GM19238 (cell line): Measurements from ENCODE around the gene KIRREL3.
"Not testable (repeated sequence)": the region's sequence is repeated elsewhere in the genome, so short reads cannot be mapped to it uniquely, and the experiment has no call there.

ENCODE experiments used
- DNase-seq: peaks from one replicate; pipeline ENCODE4 v3.0.0; 2011; ENCODE audit warnings: low spot score; ENCODE audit not compliant: insufficient read length

Gene KIRREL3

GRCh38 chr11:126391970-126392632, 608.5 kb downstream of the KIRREL3 start:
- DNase-seq = no peak

GRCh38 chr11:126391286-126391954, 609.1 kb downstream of the KIRREL3 start:
- DNase-seq = no peak

DNA sequence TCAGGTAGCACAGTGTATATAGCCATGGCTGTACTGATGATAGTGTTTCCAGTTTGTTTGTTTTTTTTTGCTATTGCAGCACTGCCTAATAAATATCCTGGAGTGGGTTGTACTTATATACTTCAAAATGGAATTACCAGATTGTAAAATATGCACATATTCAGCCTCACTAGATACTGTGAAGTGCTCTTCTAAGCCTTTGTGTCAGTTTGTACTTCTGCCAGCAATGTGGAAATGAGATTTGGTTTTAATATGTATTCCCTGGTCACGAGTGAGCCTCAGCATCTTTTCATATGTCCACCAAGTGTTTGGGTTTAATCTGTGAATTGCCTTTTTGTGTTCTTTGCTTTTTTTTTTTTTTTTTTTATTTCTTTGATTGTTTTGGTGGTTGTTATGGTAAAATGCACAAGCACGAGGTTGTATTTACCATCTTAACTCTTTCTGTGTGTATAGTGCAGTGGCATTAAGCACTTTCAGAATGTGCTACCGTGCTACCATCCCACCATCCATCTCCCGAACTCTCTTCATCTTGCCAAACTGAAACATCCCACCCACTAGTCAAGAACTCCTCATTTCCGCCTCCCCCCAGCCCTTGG, 610.2 kb downstream of the KIRREL3 start:
- no peak for DNase-seq

- no peak for DNase-seq
Observed at GRCh38 chr11:126387857-126388256, 612.7 kb downstream of the KIRREL3 start.

DNA sequence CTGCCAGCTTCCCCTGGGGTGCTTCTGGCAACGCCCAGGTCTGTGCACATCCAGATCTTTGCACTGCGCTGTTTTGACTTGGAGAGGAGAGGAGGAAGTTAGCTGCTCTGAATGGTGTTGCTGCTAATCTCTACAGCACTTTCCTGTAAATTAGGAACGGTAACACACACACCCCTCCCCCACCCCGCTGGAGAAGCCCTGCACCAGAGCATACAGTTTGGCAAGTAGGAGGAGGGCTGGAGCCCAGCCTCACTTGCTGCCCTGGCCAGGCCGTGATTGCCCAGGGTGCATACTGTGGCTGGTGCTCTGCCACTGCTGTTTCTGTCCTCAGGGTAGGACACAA, 613.9 kb downstream of the KIRREL3 start:
- DNase-seq = not testable (repeated sequence)

- DNase-seq = no peak
Observed at GRCh38 chr11:126385991-126386728, 614.4 kb downstream of the KIRREL3 start.

DNA sequence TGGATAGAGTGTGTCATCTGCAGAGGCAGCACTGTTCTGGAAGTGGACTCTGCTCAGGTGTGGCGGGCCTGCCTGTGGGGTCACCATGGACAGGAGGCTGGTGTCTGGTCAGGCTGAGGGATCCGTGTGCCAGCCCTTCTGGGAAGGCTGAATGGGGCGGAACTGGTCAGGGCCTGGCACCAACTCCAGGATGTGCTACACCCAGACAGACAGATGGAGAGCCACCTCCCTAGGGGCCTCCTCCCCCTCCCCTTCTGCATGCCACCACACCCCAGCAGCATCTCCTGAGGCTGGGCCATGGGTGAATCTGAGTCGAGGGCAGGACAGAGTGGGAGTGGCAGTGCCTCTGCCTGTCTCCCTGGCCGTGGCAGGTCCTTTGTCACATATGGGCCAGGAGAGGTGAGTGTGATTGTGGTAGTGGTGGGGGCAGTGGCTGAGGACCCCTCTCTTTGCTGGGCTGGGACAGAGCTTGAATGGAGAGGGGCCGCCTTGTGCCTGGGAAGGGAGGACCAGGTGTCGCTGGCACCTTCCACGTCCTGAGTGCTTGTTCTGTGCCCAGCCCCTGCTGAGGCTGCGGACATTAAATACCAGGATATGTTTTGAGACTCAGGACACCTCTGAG, 616.0 kb downstream of the KIRREL3 start:
- DNase-seq = no peak

GRCh38 chr11:126383339-126384335, 616.9 kb downstream of the KIRREL3 start:
- DNase-seq = no peak

GRCh38 chr11:126382641-126383040, 617.9 kb downstream of the KIRREL3 start:
- not testable (repeated sequence) for DNase-seq

DNA sequence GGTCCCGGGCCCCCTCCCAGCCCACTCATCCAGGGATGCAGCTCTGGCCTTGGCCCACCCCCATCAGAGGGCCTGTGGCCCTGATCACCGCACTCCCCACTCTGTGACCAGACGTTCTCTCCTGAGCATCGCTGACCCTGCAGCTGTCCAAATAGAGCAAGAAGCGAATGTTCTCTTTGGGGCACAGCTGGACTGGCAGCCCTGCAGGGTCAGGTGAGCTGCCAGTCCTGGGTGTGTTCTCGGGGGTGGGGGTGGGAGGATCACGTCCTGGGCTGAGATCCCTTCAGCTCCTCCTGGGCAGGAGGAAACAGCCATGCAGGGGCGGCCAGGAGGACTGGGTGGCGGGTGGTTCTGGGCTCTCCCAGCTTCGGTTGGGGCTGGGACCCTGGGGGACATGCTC, 618.6 kb downstream of the KIRREL3 start:
- DNase-seq = not testable (repeated sequence)

DNA sequence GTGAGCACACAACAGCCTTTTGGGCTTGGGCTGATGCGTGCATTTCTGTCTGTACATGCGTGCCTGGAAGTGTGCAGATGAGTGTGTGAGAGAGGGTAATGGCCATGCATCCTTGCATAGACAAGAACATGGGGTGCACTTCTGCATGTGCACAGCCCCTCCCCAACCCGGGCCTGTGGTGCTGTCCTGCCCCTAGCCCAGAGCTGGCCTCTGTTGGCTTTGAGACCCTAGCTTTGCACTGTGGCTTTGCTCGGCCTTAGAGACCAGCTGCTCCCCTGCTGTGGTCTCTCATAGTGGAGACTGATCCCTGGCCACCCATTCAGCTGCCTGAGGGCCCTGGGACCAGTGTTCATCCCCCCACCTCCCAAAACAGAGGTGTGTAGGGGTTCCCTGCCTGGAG, 619.7 kb downstream of the KIRREL3 start:
- DNase-seq = no peak

DNA sequence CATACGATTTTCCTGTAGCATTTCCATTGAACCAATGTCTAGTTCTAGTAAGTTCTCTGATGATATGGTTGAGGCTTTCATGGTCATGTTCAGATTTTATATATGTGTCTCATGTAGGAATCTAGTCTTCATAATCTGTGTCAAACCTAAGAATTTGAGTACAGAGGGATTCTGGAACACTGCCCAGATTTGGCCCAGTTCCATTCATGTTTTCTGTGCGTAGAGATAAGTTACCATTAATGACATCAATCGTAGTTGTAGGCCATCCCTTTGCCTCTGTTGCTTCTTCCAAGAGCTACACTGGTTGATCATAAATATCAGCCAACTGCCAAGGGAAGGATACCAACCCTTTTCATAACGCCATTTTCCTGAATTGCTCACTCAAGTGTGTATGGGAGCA, 621.8 kb downstream of the KIRREL3 start:
- DNase-seq = no peak

- no peak for DNase-seq
Observed at GRCh38 chr11:126375726-126376125, 624.8 kb downstream of the KIRREL3 start.

GRCh38 chr11:126374562-126375300, 625.8 kb downstream of the KIRREL3 start:
- DNase-seq = not testable (repeated sequence)

DNA sequence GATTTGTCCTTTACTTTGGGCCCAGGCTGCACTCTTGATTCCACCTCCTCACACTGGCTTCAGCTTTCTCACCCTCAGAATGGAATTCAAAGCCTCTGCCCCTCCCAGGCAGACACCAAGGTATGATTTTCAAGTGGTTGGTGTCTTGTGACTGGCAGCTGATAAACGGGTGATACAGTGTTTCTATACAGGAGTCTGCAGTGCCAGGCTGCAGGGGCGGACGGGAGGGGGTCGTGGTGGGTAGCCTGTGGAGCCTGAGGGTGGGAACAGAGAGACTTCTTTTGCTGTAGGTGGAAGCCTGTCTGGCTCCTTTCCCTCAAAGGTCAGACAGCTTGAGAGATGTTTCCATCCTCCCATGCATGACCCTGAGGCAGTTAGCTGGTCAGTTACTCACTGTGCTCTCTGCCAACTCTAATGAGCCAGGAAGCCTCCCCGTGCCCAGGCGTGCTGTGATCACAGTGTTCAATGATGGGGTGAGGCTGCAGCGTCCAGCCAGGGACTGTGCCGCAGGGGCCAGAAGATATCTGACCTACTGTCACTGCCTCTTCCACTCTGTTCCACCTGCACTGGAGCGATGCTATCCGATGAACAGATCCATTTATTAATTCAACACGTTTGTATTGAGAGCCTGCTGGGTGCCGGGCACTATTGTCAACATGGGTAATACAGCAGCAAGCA, 627.0 kb downstream of the KIRREL3 start:
- DNase-seq = not testable (repeated sequence)
